22Rv1 (cell line): ENCODE results near the gene PDK4.
A peak's percentile ranks its signal among the peaks of the same experiment; 100 is the strongest.

Source experiments
- H3K27ac ChIP-seq: fragments of 450-650 bp; 2 replicates; pipeline ENCODE4 v1.5.1; 2017
- ZFX ChIP-seq: fragments of 450-650 bp; IDR thresholded peaks from 2 replicates; pipeline ENCODE4 v1.6.1; 2017; ENCODE audit warnings: antibody characterized with exemption, borderline replicate concordance
- TF ChIP-seq, protein P1 (sequence below): fragments of 450-650 bp; IDR thresholded peaks from 2 replicates; pipeline ENCODE4 v1.5.1; 2017; ENCODE audit warnings: mild to moderate bottlenecking

Gene PDK4

DNA sequence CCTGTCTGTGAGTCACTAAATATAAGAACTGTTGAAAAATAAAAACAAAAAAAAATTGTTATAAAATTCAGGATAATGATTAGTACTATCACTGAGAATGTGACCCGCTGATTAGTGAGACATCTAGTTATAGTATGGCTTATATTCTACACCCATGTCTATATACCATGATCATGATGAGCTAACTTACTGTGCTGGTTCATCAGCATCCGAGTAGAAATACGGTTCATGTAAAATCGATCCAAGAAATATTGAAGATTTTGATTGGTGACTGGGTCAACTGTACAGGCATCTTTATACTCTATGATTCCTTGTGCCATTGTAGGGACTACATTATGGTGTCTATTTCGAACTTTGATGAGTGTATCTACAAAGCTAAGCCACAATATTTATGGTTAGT, 3.7 kb downstream of the PDK4 start:
- TF ChIP-seq ZFX = no peak
- TF ChIP-seq, protein P1, sequence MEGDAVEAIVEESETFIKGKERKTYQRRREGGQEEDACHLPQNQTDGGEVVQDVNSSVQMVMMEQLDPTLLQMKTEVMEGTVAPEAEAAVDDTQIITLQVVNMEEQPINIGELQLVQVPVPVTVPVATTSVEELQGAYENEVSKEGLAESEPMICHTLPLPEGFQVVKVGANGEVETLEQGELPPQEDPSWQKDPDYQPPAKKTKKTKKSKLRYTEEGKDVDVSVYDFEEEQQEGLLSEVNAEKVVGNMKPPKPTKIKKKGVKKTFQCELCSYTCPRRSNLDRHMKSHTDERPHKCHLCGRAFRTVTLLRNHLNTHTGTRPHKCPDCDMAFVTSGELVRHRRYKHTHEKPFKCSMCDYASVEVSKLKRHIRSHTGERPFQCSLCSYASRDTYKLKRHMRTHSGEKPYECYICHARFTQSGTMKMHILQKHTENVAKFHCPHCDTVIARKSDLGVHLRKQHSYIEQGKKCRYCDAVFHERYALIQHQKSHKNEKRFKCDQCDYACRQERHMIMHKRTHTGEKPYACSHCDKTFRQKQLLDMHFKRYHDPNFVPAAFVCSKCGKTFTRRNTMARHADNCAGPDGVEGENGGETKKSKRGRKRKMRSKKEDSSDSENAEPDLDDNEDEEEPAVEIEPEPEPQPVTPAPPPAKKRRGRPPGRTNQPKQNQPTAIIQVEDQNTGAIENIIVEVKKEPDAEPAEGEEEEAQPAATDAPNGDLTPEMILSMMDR = no peak

DNA sequence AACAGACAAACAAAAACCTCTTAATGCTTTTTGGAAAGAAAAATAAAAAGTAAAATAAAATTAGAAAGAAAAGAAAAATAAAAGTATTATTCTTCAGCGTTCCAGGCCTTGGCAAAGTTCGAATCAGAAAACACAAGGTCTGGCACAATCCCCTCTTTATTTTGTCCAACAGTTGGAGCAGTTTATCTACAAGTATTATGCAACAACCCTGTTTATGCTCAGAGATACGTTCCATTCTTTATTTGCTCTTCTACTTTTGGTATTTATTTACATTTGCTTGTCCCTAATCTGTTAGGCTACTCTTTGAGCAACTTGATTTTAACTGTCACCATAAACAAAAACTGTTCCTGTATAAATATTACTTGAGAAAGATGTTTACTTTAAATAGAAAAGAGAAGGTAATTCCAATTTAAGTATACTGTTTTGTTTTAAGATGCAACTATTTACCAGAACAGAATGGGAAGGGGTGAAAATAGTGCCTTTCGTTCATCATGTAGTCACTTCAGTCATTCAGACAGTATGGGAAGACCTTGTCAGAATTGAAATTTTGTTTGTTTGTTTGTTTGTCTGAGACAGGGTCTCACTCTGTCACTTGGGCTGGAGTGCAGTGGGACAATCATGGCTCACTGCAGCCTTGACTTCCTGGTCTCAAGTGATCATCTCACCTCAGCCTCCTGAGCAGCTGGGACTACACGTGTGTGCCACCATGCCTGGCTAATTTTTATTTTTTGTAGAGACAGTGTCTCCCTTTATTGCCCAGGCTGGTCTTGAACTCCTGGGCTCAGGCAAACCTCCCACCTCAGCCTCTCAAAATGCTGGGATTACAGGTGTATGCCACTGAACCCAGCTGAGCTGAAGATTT, 5.7 kb downstream of the PDK4 start:
- no peak for TF ChIP-seq ZFX
- TF ChIP-seq, protein P1 = no peak
- H3K27ac ChIP-seq = peak overlapping the region; percentile 34

More for the DNA sequence above, 3.7 kb downstream of the PDK4 start:
- no peak overlapping the region for H3K27ac ChIP-seq

DNA sequence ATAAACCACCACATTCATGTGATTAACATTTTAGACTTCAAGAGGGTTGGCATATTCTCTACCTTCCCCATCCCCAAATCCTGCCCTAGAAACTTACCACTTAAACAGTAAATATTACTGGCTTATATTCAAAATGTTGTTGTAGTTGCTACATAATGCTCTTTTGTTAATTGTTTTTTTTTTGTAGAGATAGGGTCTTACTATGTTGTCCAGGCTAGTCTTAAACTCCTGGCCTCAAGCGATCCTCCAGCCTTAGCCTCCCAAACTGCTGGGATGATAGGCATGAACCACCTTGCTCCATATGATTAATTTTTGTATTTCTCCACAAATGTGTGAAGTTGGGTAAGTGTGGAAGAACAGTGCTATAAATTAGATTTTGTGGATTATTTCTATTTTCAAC, 6.5 kb downstream of the PDK4 start:
- no peak overlapping the region for H3K27ac ChIP-seq
- TF ChIP-seq, protein P1 = no peak
- TF ChIP-seq ZFX = no peak

DNA sequence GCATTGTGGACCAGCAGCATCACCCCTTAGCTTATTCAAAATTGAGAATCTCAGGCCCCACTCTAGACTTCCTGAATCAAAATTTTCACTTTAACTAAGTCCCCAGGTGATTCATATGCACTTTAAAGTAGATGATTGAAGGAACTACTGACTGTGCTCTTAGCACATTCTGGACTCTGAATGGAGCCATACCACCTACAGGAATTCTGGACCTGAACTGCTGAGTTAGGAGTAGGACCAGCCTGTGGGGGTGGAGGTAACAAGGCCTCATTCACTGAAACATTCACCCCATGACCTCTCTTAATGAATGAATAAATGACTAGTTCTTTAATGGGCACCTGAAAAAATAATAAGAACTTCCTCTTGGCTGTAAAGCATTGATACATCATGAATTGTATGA, 7.3 kb downstream of the PDK4 start:
- TF ChIP-seq, protein P1 = no peak
- TF ChIP-seq ZFX = no peak
- H3K27ac ChIP-seq = no peak overlapping the region

DNA sequence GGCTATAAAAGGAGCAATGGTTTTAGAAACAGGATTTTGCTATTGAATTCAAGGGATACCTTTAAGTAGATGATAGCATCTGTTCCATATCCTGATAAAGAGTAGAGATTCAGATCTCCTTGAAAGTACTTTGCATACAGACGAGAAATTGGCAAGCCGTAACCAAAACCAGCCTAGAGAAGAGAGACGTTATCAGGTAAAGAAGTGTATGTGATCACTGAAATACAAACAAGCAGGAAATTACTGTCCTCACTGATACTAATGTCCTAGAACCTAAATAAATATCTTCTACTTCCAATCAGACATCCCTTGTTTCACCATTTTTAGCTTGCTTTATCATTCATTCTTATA, 9.4 kb downstream of the PDK4 start:
- H3K27ac ChIP-seq = no peak overlapping the region; the same call in 1 of the 2 replicates
- TF ChIP-seq, protein P1 = no peak
- no peak for TF ChIP-seq ZFX

DNA sequence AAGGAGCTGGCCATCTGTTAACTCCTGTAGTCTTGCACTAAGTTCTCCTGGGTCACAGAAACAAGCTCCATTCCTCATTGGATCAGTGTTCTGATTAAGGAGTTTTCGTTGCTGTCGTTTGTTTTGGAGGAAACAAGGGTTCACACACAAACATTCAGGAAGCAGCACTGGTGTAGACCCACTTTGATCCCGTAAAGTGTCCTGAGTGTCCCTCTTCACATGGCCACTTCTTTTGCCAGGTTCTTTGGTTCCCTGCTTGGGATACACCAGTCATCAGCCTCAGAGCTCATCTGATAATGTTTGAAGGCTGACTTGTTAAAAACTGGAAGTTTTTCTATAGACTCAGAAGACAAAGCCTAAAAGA, 10.9 kb downstream of the PDK4 start:
- TF ChIP-seq ZFX = no peak
- TF ChIP-seq, protein P1 = no peak
- no peak overlapping the region for H3K27ac ChIP-seq

DNA sequence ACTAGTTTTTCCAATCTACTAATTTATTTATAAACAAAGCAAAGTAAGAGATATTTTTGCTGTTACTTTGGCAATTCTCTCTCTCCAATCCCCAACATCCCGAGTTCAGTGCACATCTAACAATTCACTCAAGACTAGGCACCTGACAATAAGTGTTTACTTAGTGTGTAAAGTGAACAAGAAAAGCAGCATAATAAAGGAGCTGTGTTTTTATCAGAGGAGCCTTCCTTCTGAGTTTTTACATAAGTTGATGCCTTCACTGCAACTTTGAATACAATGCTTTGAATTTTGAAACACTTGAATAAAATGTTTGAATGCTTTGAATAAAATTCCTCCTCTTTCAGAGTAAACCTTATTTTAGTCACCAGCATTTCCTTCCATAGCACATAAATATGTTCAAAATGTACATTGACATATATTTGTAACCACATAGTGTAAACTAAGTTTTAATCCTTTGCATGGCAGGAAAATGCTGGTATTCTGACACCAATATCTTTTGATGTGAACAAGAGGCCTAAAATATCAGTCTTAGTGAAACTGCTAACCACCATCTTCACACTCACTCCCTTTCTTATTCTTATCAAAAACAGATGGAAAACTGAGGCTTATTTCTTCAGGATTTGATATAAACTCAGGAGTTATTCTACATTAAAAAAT, 11.4 kb downstream of the PDK4 start:
- TF ChIP-seq, protein P1 = no peak
- no peak for TF ChIP-seq ZFX
- no peak overlapping the region for H3K27ac ChIP-seq
